Gastroesophageal sphincter (tissue), 4 donors: ENCODE data around the gene ARHGAP27. TPM values are rescaled to one million over a fixed set of nuclear protein-coding genes. Genes with fewer than 3 reads are reported as not detected.
A peak's percentile ranks its signal among the peaks of the same experiment; 100 is the strongest.

Source experiments
- ATAC-seq: fragments of 150-250 bp; one replicate; pipeline ENCODE4 v1.9.1; 2016; ENCODE audit warnings: mild to moderate bottlenecking, moderate library complexity
- H3K27ac ChIP-seq, 4 donors: fragments of 200-600 bp; sonication (generic) in 3 of 4; 1 replicate in 3 of 4; 2 replicates in 1 of 4; pipeline ENCODE4 v1.5.1; 2016 to 2019
- H3K27me3 ChIP-seq: fragments of 200-600 bp; sonication (generic); one replicate; pipeline ENCODE4 v1.5.1; 2019
- H3K36me3 ChIP-seq, 2 donors: fragments of 200-600 bp; sonication (generic); one replicate each; pipeline ENCODE4 v1.5.1; 2019; ENCODE audit warnings: control low read depth in 1 of 2
- H3K4me1 ChIP-seq, 3 donors: fragments of 200-600 bp; sonication (generic); 1 replicate in 2 of 3; 2 replicates in 1 of 3; pipeline ENCODE4 v1.5.1; 2016 to 2019; ENCODE audit warnings: control low read depth in 2 of 3
- H3K4me3 ChIP-seq, 2 donors: fragments of 200-600 bp; sonication (generic); one replicate each; pipeline ENCODE4 v1.5.1; 2019; ENCODE audit warnings: mild to moderate bottlenecking in 1 of 2, moderate library complexity in 1 of 2
- H3K9me3 ChIP-seq, 3 donors: fragments of 200-600 bp; sonication (generic); one replicate each; pipeline ENCODE4 v1.5.1; 2017 to 2019; ENCODE audit warnings: control low read depth in 2 of 3
- EP300 ChIP-seq: sonication (generic); formaldehyde crosslinking; IDR thresholded peaks from one replicate; pipeline ENCODE4 v1.6.1; 2017; ENCODE audit warnings: antibody characterized with exemption, mild to moderate bottlenecking
- POLR2A ChIP-seq, 2 donors: fragments of 450-650 bp; IDR thresholded peaks; one replicate each; pipeline ENCODE4 v1.6.1; 2017; ENCODE audit warnings: antibody characterized with exemption in 2 of 2, mild to moderate bottlenecking in 2 of 2, moderate library complexity in 1 of 2
- POLR2AphosphoS5 ChIP-seq: sonication (generic); formaldehyde crosslinking; IDR thresholded peaks from one replicate; pipeline ENCODE4 v1.6.1; 2017; ENCODE audit warnings: antibody characterized with exemption
- WGBS, 2 donors: methylation state at CpG; one replicate each; pipeline ENCODE4 v1.1.5; 2018; ENCODE audit warnings: low coverage in 1 of 2; 5-methylcytosine and 5-hydroxymethylcytosine counted together
- total RNA-seq, 4 donors: library from RNA; depleted of rRNA; stranded (reverse); fragments of >200 nt; gene quantifications; one replicate each; pipeline ENCODE4 v1.1.0, GENCODE V29; 2016
- TF ChIP-seq, protein P1 (sequence below), 4 experiments: fragments of 200-600 bp in 2 of 4; fragments of 450-650 bp in 2 of 4; sonication (generic) in 1 of 4; IDR thresholded peaks; one replicate each; pipeline ENCODE4 v1.5.1; 2017 to 2019; ENCODE audit warnings: antibody characterized with exemption in 4 of 4, mild to moderate bottlenecking in 2 of 4, moderate library complexity in 2 of 4

ARHGAP27 gene
- total RNA-seq, 4 donors from 2014 or later, result 11.6 to 18.1 (median 12.8) TPM

DNA sequence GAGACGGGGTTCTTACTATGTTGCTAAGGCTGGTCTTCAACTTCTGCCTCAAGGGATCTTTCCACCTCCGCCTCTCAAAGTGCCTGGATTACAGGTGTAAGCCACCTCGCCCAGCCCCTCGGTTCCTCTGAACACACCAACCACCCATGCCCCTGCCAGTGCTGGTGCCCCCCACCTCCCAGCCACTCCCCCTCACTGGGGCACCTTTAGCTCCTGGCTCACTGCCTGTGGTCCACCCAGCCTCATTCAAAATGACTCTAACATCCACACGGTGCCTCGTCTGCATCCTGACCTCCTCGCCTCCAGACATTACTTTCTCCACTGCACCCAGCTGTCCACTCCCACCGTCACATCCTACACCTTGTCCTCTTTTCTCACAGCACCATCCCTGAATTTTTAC is 55.3 kb downstream of the ARHGAP27 start:
- no peak for ATAC-seq
- no peaks in the 10 kb centered on the region for H3K9me3 ChIP-seq
- no peak overlapping the region for H3K4me3 ChIP-seq
- 69 to 85% methylated on average over 4 to 8 of the region's 8 CpGs for WGBS, 2 donors
- no peak for TF ChIP-seq EP300
- TF ChIP-seq POLR2A (IDR thresholded peaks at IDR 0.05), result no peak
- TF ChIP-seq, protein P1, sequence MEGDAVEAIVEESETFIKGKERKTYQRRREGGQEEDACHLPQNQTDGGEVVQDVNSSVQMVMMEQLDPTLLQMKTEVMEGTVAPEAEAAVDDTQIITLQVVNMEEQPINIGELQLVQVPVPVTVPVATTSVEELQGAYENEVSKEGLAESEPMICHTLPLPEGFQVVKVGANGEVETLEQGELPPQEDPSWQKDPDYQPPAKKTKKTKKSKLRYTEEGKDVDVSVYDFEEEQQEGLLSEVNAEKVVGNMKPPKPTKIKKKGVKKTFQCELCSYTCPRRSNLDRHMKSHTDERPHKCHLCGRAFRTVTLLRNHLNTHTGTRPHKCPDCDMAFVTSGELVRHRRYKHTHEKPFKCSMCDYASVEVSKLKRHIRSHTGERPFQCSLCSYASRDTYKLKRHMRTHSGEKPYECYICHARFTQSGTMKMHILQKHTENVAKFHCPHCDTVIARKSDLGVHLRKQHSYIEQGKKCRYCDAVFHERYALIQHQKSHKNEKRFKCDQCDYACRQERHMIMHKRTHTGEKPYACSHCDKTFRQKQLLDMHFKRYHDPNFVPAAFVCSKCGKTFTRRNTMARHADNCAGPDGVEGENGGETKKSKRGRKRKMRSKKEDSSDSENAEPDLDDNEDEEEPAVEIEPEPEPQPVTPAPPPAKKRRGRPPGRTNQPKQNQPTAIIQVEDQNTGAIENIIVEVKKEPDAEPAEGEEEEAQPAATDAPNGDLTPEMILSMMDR (IDR thresholded peaks at IDR 0.05), result no peak
- no peak for TF ChIP-seq POLR2AphosphoS5
- no peaks in the 10 kb centered on the region for H3K27me3 ChIP-seq
- no peaks in the 10 kb centered on the region for H3K36me3 ChIP-seq
- no peak overlapping the region for H3K27ac ChIP-seq
- H3K4me1 ChIP-seq, result peaks cover 0 to 15% (median 0%) of the 10 kb centered on the region in 3 donors

DNA sequence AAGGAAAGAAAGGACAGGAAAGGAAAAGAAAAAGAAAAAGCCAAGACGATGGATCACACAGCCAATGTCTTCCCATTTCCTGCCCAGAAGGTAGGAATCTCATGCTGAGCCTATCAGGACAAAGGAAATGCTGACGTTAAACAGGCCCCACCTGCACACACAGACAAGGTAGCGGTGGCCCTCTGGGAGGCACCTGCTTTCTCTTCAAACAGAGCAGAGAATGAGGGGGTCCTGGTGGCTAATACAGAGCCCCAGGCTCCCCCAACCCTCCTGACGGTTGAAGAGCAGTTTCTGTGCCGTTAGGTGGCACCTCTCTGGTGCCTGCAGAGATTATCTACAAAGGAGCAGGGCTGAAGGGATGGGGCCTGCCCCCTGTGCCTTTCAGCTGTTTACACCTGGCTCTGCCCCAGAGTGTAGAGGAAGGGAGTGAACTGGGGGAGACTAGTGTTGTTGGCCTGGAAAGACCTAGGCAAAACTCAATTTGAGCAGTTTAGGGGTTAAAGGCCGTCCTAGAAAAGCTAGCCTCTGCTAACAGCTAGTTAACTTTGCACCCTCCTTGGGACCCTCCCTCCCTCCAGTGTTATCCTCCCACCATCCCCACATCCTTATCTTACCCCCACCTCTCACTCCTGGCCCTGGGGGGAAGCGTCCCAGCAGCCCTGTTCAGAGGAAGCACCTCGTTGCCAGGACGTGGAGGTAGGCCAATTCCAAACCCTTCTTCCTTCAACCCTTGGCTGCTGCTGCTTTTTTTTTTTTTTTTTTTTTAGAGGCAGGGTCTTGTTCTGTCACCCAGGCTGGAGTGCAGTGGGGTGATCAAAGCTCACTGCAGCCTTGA is 56.3 kb downstream of the ARHGAP27 start:
- 79 to 80% methylated on average over 4 of the region's 9 CpGs for WGBS, 2 donors
- H3K27ac ChIP-seq, result no peak overlapping the region
- TF ChIP-seq, protein P1 (IDR thresholded peaks at IDR 0.05), result no peak
- TF ChIP-seq EP300 (no peak), POLR2A (IDR thresholded peaks at IDR 0.05) (no peak), POLR2AphosphoS5 (no peak)
- H3K36me3 ChIP-seq, result no peaks in the 10 kb centered on the region
- H3K4me1 ChIP-seq, result peaks cover 0 to 26% (median 5%) of the 10 kb centered on the region in 3 donors
- no peaks in the 10 kb centered on the region for H3K9me3 ChIP-seq
- no peaks in the 10 kb centered on the region for H3K27me3 ChIP-seq
- ATAC-seq, result no peak
- H3K4me3 ChIP-seq, result no peak overlapping the region

DNA sequence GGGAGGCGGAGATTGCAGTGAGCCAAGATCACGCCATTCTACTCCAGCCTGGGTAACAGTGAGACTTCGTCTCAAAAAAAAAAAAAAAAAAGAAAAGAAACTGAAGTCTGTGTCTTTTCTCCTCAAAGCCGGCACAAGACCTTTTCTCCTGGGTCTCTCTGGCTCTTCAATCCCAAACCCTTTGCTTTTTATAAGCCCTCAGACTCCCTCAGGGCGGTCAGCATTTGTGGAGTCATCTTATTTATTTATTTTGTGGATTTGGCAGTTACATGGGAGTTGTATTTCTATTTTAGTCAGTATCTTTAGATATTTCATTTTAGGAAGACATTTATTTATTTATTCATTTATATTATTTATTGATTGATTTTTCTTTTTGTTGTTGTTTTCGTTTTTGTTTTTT is 58.2 kb downstream of the ARHGAP27 start:
- Histone ChIP-seq H3K9me3 (no peaks in the 10 kb centered on the region), H3K4me1 (peaks cover 0 to 33% (median 10%) of the 10 kb centered on the region in 3 donors), H3K4me3 (no peak overlapping the region), H3K36me3 (no peaks in the 10 kb centered on the region), H3K27ac (peak overlapping the region in 1 of 4 donors; percentile 87), H3K27me3 (no peaks in the 10 kb centered on the region)
- TF ChIP-seq, protein P1 (IDR thresholded peaks at IDR 0.05), result no peak
- TF ChIP-seq EP300 (no peak), POLR2AphosphoS5 (no peak), POLR2A (IDR thresholded peaks at IDR 0.05) (no peak)
- ATAC-seq, result no peak
- 93 to 96% methylated on average over 4 to 6 of the region's 6 CpGs for WGBS, 2 donors

DNA sequence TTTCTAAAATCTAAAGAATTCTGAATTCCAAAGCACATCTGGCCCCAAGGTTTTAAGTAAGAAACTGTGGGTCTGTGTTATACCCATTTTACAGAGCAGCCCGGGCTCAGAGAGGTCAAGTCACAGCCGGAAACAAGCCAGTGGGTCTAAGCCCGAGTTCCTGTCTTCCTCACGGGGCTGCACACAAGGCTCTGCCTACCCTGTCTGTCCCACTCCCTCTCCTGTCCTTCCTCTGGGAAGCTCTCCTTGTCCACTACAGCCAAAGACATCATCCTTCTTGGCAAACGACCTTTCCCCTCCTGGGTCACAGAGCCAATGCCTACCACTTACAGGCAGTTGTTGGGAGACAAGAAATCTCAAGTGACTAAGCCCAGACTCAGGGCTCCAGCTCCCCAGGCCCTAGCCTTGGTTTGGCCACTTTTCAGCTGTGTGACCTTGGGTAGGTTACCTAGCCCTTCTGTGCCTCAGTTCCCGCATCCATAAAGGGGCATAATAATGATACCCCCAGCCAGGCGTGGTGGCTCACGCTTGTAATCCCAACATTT is 60.3 kb downstream of the ARHGAP27 start:
- 81 to 97% methylated on average over 6 of the region's 8 CpGs for WGBS, 2 donors

DNA sequence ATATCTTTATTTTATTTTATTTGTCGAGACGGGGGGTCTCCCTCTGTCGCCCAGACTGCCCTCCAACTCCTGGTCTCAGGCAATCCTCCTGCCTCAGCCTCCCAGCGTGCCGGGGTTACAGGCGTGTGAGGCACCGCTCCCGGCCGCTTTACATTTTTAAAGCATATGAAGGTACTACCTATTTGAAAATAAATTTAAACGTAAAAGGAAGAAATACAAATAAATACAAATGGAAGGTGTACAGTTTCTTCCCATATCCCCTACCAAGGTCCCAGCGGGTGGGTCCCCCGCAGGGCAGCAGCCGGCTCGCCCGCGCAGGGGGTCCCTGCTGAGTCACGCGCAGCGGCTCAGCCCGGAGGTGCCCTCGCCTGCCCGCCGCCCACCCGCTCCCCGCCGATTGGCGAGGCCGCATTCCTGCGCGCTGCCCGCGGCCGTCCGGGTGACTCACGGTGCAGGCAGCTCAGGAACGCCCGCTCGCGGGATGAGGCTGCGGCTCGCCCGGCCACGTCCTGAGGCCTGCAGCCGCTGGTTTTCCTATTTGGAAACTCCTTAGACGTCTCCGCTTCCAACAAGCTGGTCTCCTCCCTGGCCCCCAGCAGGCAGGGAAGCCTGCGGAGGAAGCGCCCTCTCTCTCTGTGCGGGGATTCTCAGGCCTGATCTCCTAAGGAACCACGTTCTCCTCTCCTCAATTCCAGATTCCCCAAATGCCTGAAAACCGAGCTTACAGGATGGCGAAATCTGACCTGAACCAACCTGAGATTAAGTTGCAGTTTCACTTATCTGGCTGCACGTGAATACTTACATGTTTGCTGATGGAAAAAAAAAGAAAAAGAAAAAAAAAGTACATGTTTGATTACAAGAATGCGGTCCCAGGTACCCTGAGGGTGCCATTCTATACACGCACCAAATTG is 61.0 kb downstream of the ARHGAP27 start:
- TF ChIP-seq POLR2A (IDR thresholded peaks at IDR 0.05), result peak; percentile 28 to 47
- TF ChIP-seq, protein P1 (IDR thresholded peaks at IDR 0.05), result peak in 1 of 4 experiments; percentile 10
- TF ChIP-seq POLR2AphosphoS5, result peak; percentile 88
- TF ChIP-seq EP300, result no peak
- H3K9me3 ChIP-seq, result no peaks in the 10 kb centered on the region
- H3K4me3 ChIP-seq, result peak overlapping the region; percentile 18 to 49
- ATAC-seq, result peak; percentile 98
- H3K27me3 ChIP-seq, result no peaks in the 10 kb centered on the region
- H3K4me1 ChIP-seq, result peaks cover 0 to 33% (median 10%) of the 10 kb centered on the region in 3 donors
- 24 to 39% methylated on average over 14 to 30 of the region's 55 CpGs for WGBS, 2 donors
- H3K27ac ChIP-seq, result peak overlapping the region; percentile 70 to 87 (median 86)
- H3K36me3 ChIP-seq, result no peaks in the 10 kb centered on the region

More for the DNA sequence above, 60.3 kb downstream of the ARHGAP27 start:
- H3K27me3 ChIP-seq, result no peaks in the 10 kb centered on the region
- ATAC-seq, result no peak
- H3K27ac ChIP-seq, result peak overlapping the region; percentile 70 to 87 (median 86)
- no peak overlapping the region for H3K4me3 ChIP-seq
- peaks cover 0 to 33% (median 10%) of the 10 kb centered on the region in 3 donors for H3K4me1 ChIP-seq
- no peak for TF ChIP-seq POLR2AphosphoS5
- H3K9me3 ChIP-seq, result no peaks in the 10 kb centered on the region
- no peaks in the 10 kb centered on the region for H3K36me3 ChIP-seq
